HepG2 (cell line): ENCODE measurements around the gene LOXL3. TPM values are rescaled to one million over a fixed set of nuclear protein-coding genes. Genes with fewer than 3 reads are reported as not detected.
A peak's percentile ranks its signal among the peaks of the same experiment; 100 is the strongest.

Experiments used
- ATAC-seq: fragments of 200-7000 bp; cut with Tn5 transposase; 3 replicates; pipeline ENCODE4 v1.9.1; 2020; ENCODE audit warnings: mild to moderate bottlenecking, moderate library complexity
- BruUV-seq: library from RNA; stranded (reverse); fragments of 400-500 nt; replicated peaks from 2 replicates; lab custom pipeline; 2021; lab: Mats Ljungman, UMichigan
- CTCF ChIA-PET: fragments of 300-600 bp; formaldehyde crosslinking; extraction: SDS; loops from one replicate; lab custom pipeline; 2021; ENCODE audit warnings: low total read pairs, inconsistent platforms, low intra/inter-chr PET ratio; lab: Yijun Ruan, JAX
- POLR2A ChIA-PET: fragments of 350-600 bp; sonication (Branson Sonifier 250); formaldehyde crosslinking; loops from one replicate; lab custom pipeline; 2020; ENCODE audit warnings: antibody characterized with exemption, inconsistent platforms; lab: Yijun Ruan, JAX
- DNase-seq: peaks from one replicate; pipeline ENCODE4 v3.0.0-alpha.2; 2015; ENCODE audit warnings: low spot score
- FAIRE-seq: peaks from 3 replicates; lab custom pipeline; 2011; peaks lifted over from hg19 to GRCh38; lab: Jason Lieb, UNC
- H2AFZ ChIP-seq: one replicate; pipeline ENCODE4 v1.6.1; 2011; ENCODE audit warnings: low read length, inconsistent platforms
- H3K27ac ChIP-seq: fragments of 300-600 bp; 3 replicates; pipeline ENCODE4 v1.8.0; 2011; ENCODE audit warnings: mixed run types, mild to moderate bottlenecking, mixed read lengths, low read length, inconsistent platforms; ENCODE audit not compliant: insufficient read depth; ENCODE audit errors: extremely low read length
- H3K27me3 ChIP-seq, 2 experiments: fragments of 200-600 bp in 1 of 2; 2 replicates in 1 of 2; 3 replicates in 1 of 2; pipeline versions ENCODE4 v1.6.0 to v1.8.0; 2011; ENCODE audit warnings: low read length in 2 of 2, mild to moderate bottlenecking in 2 of 2, moderate library complexity in 2 of 2, inconsistent platforms in 1 of 2; ENCODE audit not compliant: insufficient read depth in 2 of 2, control insufficient read depth in 1 of 2
- H3K36me3 ChIP-seq, 2 experiments: fragments of 200-600 bp in 1 of 2; replicated peaks in 1 of 2; 2 replicates in 1 of 2; 3 replicates in 1 of 2; pipeline versions ENCODE4 v1.5.1 to v1.8.0; 2011; ENCODE audit warnings: low read length in 2 of 2, inconsistent platforms in 1 of 2; ENCODE audit not compliant: insufficient read depth in 2 of 2, control insufficient read depth in 1 of 2
- H3K4me1 ChIP-seq: 2 replicates; pipeline ENCODE4 v1.5.1; 2012; ENCODE audit warnings: low read length, inconsistent platforms; ENCODE audit not compliant: insufficient read depth
- H3K4me2 ChIP-seq: 2 replicates; pipeline ENCODE4 v1.6.0; 2011; ENCODE audit warnings: low read depth, low read length, inconsistent platforms
- H3K4me3 ChIP-seq, 3 experiments: fragments of 200-600 bp in 1 of 3; sonication (generic), shearing (Covaris generic) in 1 of 3; replicated peaks in 1 of 3; 2 replicates each; pipeline ENCODE4 v1.5.1; 2011 to 2016; ENCODE audit warnings: low read length in 3 of 3, inconsistent platforms in 2 of 3, low read depth in 2 of 3, mild to moderate bottlenecking in 2 of 3, control low read depth in 1 of 3, mixed read lengths in 1 of 3; ENCODE audit not compliant: insufficient read depth in 1 of 3
- H3K79me2 ChIP-seq: one replicate; pipeline ENCODE4 v1.6.1; 2011; ENCODE audit warnings: low read length, inconsistent platforms; ENCODE audit not compliant: insufficient read depth
- H3K9ac ChIP-seq: 2 replicates; pipeline ENCODE4 v1.6.0; 2011; ENCODE audit warnings: mild to moderate bottlenecking, low read depth, low read length, inconsistent platforms; ENCODE audit not compliant: insufficient read depth
- H3K9me3 ChIP-seq: 2 replicates; pipeline ENCODE4 v1.5.1; 2012; ENCODE audit warnings: mild to moderate bottlenecking, low read length
- H4K20me1 ChIP-seq: 2 replicates; pipeline ENCODE4 v1.6.0; 2011; ENCODE audit warnings: inconsistent platforms, mild to moderate bottlenecking, low read length, moderate library complexity; ENCODE audit not compliant: insufficient read depth
- ATF2 ChIP-seq: sonication (generic); formaldehyde crosslinking; IDR thresholded peaks from 2 replicates; pipeline ENCODE4 v1.4.0; 2020; ENCODE audit warnings: missing genetic modification reagents
- ATF7-NPFF ChIP-seq: sonication (generic); formaldehyde crosslinking; IDR thresholded peaks from 2 replicates; pipeline ENCODE4 v1.8.1; 2023; ENCODE audit warnings: mild to moderate bottlenecking, low read depth, missing genetic modification reagents, moderate library complexity
- BRD4 ChIP-seq: sonication (generic); formaldehyde crosslinking; IDR thresholded peaks from 2 replicates; pipeline ENCODE4 v1.4.0; 2020; ENCODE audit warnings: missing genetic modification reagents
- CAMTA2 ChIP-seq: sonication (generic); formaldehyde crosslinking; IDR thresholded peaks from 2 replicates; pipeline ENCODE4 v1.4.0; 2020; ENCODE audit warnings: mild to moderate bottlenecking, missing genetic modification reagents, borderline replicate concordance
- HMG20B ChIP-seq: conservative IDR thresholded peaks from 2 replicates; pipeline ENCODE4 v1.6.1; 2016; ENCODE audit warnings: missing genetic modification reagents, missing compliant biosample characterization
- HNRNPLL ChIP-seq: fragments of 200-400 bp; formaldehyde crosslinking; IDR thresholded peaks from 2 replicates; pipeline ENCODE4 v1.6.1; 2017; ENCODE audit warnings: mild to moderate bottlenecking, low read depth, low read length; ENCODE audit not compliant: poor library complexity, severe bottlenecking
- IKZF4 ChIP-seq: sonication (generic); formaldehyde crosslinking; IDR thresholded peaks from 2 replicates; pipeline ENCODE4 v1.5.1; 2020; ENCODE audit warnings: borderline replicate concordance, mild to moderate bottlenecking, low read depth, missing genetic modification reagents; ENCODE audit errors: not compliant biosample characterization
- SAFB2 ChIP-seq: sonication (generic); formaldehyde crosslinking; IDR thresholded peaks from 2 replicates; pipeline ENCODE4 v1.5.1; 2020; ENCODE audit warnings: missing genetic modification reagents, low read depth, mild to moderate bottlenecking, borderline replicate concordance
- SKI ChIP-seq: fragments of 450-650 bp; IDR thresholded peaks from one replicate; pipeline ENCODE4 v1.6.1; 2018; ENCODE audit warnings: mild to moderate bottlenecking; ENCODE audit not compliant: partially characterized antibody
- ZNF383 ChIP-seq: sonication (generic); formaldehyde crosslinking; IDR thresholded peaks from 2 replicates; pipeline ENCODE4 v1.4.0; 2020; ENCODE audit warnings: missing genetic modification reagents, mild to moderate bottlenecking, borderline replicate concordance
- ZNF558 ChIP-seq: sonication (generic); formaldehyde crosslinking; IDR thresholded peaks from 2 replicates; pipeline ENCODE4 v1.9.0; 2022; ENCODE audit warnings: mild to moderate bottlenecking, missing genetic modification reagents, borderline replicate concordance
- ZNF629 ChIP-seq: sonication (generic); formaldehyde crosslinking; conservative IDR thresholded peaks from 2 replicates; pipeline ENCODE4 v1.5.0; 2020; ENCODE audit warnings: missing genetic modification reagents
- ZNF703 ChIP-seq: sonication (generic); formaldehyde crosslinking; IDR thresholded peaks from 2 replicates; pipeline ENCODE4 v1.5.1; 2020; ENCODE audit warnings: missing genetic modification reagents, mild to moderate bottlenecking, moderate library complexity, borderline replicate concordance
- ZNF747 ChIP-seq: sonication (generic); formaldehyde crosslinking; IDR thresholded peaks from 2 replicates; pipeline ENCODE4 v1.8.1; 2023; ENCODE audit warnings: missing genetic modification reagents, mild to moderate bottlenecking, borderline replicate concordance
- ZSCAN20 ChIP-seq: sonication (generic); formaldehyde crosslinking; IDR thresholded peaks from 2 replicates; pipeline ENCODE4 v1.4.0; 2020; ENCODE audit warnings: missing genetic modification reagents, mild to moderate bottlenecking, borderline replicate concordance
- ZXDC ChIP-seq: sonication (generic); formaldehyde crosslinking; IDR thresholded peaks from 2 replicates; pipeline ENCODE4 v1.5.0; 2020; ENCODE audit warnings: mild to moderate bottlenecking, missing genetic modification reagents
- WGBS: methylation state at CpG from one replicate; pipeline ENCODE4 v1.1.6; 2017; ENCODE audit warnings: low lambda C conversion rate; 5-methylcytosine and 5-hydroxymethylcytosine counted together
- in situ Hi-C: cut with HindIII; loops from 2 replicates; pipeline ENCODE4 v1.10.0; 2017; ENCODE audit warnings: low pct_unique_long_range_greater_than_20kb; ENCODE audit not compliant: extremely low pct_ligation_motif_present
- intact Hi-C: fragments of 100-400 bp; cut with micrococcal nuclease; formaldehyde crosslinking; loops from one replicate; pipeline ENCODE4 v1.10.0; 2022; ENCODE audit not compliant: unreplicated experiment
- polyA plus RNA-seq, 8 experiments: library from polyadenylated mRNA; depleted of rRNA in 3 of 8; stranded (reverse) in 7 of 8; unstranded in 1 of 8; fragments of >200 nt; fragmentation: Illumina TruSeq in 4 of 8; extraction: Trizol in 4 of 8; gene quantifications; 2 replicates each; pipeline versions ENCODE4 v1.2.1 to v1.2.3, GENCODE V29; 2011 to 2016; ENCODE audit warnings: low read depth in 4 of 8, missing spikeins in 1 of 8, mixed read lengths in 1 of 8; ENCODE audit not compliant: insufficient read depth in 1 of 8
- total RNA-seq, 5 experiments: library from RNA; depleted of rRNA; stranded (reverse); fragments of >200 nt; fragmentation: Illumina TruSeq; extraction: Trizol; gene quantifications; 2 replicates each; pipeline ENCODE4 v1.2.3, GENCODE V29; 2016; ENCODE audit warnings: low read depth in 1 of 5
- TF ChIP-seq, protein P1 (sequence below): IDR thresholded peaks from 2 replicates; pipeline ENCODE4 v1.6.1; 2016; ENCODE audit warnings: missing biosample characterization, missing genetic modification reagents, low read depth

Gene LOXL3
- total and polyA plus RNA-seq, 2 of the 13 experiments (the other 11 are each of a cell fraction or from before 2014, with no cell fraction given) = 0.55 to 6.5 TPM

DNA sequence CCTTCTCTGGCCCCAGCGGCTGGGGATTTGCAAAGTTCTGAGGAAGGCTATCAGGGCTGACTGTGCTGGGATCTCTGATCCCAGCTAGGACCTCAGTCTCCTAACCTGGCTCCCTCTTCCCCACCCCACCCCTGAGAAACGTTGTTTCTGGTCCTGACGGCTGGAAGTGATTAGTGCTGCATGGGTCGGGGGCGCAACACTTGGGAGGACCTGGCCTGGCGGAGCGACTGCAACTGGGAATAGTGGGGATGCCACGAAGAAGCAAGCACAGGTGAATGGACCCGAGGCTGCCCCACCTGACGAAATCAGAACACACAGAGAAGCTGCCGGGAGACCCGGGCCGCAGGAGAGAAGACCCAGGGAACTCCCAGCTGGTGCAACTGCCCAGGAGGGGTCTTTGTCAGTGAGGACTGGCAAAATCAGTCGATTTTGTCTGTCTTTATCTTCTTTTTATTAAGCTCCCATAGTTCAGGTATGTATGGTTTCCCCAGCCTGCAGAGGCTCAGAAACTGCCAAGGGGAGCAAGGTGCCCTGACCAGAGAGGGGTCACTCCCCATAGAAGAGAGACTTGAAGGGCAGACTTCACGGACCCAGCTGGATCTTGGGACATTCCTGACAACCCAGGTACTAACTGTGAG is 53.7 kb downstream of the LOXL3 start:
- Histone ChIP-seq H3K4me2 (peak overlapping the region; percentile 92), H2AFZ (no peak overlapping the region), H3K27ac (peak overlapping the region; percentile 70), H3K4me3 (peak overlapping the region; percentile 32 to 66 (median 53); a peak in 5 of 6 replicates), H4K20me1 (no peaks in the 10 kb centered on the region), H3K36me3 (no peaks in the 10 kb centered on the region), H3K9me3 (no peaks in the 10 kb centered on the region), H3K27me3 (no peaks in the 10 kb centered on the region; a peak in 1 of 5 replicates), H3K9ac (peak overlapping the region; percentile 18; the same call in 1 of the 2 replicates), H3K4me1 (peaks cover 77% of the 10 kb centered on the region), H3K79me2 (peaks cover 36% of the 10 kb centered on the region)
- DNase-seq (no peak), ATAC-seq (no peak), FAIRE-seq (no peak)
- ChIA-PET CTCF (no interaction called here), POLR2A (interaction anchor here (0.7 to 16.5 kb wide), 8 partner anchors 19 to 70 kb away, joined by 3 to 795 read pairs (median 46); partner anchors contain the start of genes AUP1, CCDC142, DQX1 and HTRA2)
- intact Hi-C loops (loop anchor here (2.0 to 10.0 kb wide), 2 partner anchors 59 to 1805 kb away; partner anchors contain the start of gene RTKN), in situ Hi-C loops (no loop called here)
- 67% methylated on average over 11 of the region's 15 CpGs for whole genome bisulfite sequencing
- BruUV-seq = no TSS peak
- no peak for TF ChIP-seq CAMTA2 (CRISPR knock-in tag)
- TF ChIP-seq, protein P1, sequence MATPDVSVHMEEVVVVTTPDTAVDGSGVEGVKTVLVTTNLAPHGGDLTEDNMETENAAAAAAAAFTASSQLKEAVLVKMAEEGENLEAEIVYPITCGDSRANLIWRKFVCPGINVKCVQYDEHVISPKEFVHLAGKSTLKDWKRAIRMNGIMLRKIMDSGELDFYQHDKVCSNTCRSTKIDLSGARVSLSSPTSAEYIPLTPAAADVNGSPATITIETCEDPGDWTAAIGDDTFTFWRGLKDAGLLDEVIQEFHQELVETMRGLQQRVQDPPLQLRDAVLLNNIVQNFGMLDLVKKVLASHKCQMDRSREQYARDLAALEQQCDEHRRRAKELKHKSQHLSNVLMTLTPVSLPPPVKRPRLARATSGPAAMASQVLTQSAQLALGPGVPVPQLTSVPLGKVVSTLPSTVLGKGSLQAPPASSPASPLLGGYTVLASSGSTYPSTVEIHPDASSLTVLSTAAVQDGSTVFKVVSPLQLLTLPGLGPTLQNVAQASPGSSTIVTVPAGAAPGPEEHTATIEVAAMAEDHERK (CRISPR knock-in tag) = no peak
- TF ChIP-seq ZNF703 (CRISPR knock-in tag) = 0 out of 2 replicates have a peak, but pooled peaks have one; percentile 2
- 0 out of 2 replicates have a peak, but pooled peaks have one; percentile 20 for TF ChIP-seq ZNF383 (CRISPR knock-in tag)
- TF ChIP-seq ATF2 (CRISPR knock-in tag) = no peak
- TF ChIP-seq ATF7-NPFF (CRISPR knock-in tag) = no peak
- no peak for TF ChIP-seq HMG20B (CRISPR knock-in tag)
- TF ChIP-seq IKZF4 (CRISPR knock-in tag) = no peak
- TF ChIP-seq HNRNPLL = no peak
- TF ChIP-seq ZNF558 = no peak
- TF ChIP-seq SAFB2 (CRISPR knock-in tag) = no peak
- TF ChIP-seq SKI = no peak
- TF ChIP-seq ZNF629 (CRISPR knock-in tag) = no peak
- 0 out of 2 replicates have a peak, but pooled peaks have one; percentile 43 for TF ChIP-seq ZXDC (CRISPR knock-in tag)
- TF ChIP-seq BRD4 (CRISPR knock-in tag) = no peak
- no peak for TF ChIP-seq ZSCAN20 (CRISPR knock-in tag)
- peak; percentile 16; the same call in 1 of the 2 replicates for TF ChIP-seq ZNF747 (CRISPR knock-in tag)
